Activated CD4-positive, alpha-beta memory T cell treated with anti-CD3 and anti-CD28 coated beads for 36 hours (primary cell): ENCODE measurements around the gene LUC7L3. TPM values are rescaled to one million over a fixed set of nuclear protein-coding genes. Genes with fewer than 3 reads are reported as not detected.
"Not testable (repeated sequence)": the region's sequence is repeated elsewhere in the genome, so short reads cannot be mapped to it uniquely, and the experiment has no call there.

ENCODE experiments used
- CTCF ChIA-PET: fragments of 350-600 bp; sonication (Branson Sonifier 250); formaldehyde crosslinking; loops from one replicate; lab custom pipeline; 2021; ENCODE audit warnings: antibody characterized with exemption, inconsistent platforms; lab: Charles Lee
- POLR2A ChIA-PET: fragments of 350-600 bp; sonication (Branson Sonifier 250); formaldehyde crosslinking; loops from one replicate; lab custom pipeline; 2021; ENCODE audit warnings: antibody characterized with exemption; lab: Charles Lee
- DNase-seq: peaks from one replicate; pipeline ENCODE4 v3.0.0-alpha.2; 2020
- H3K27ac Mint-ChIP-seq: one replicate; pipeline ENCODE4 v1.8.0; 2021; ENCODE audit warnings: mixed read lengths
- H3K27me3 Mint-ChIP-seq: one replicate; pipeline ENCODE4 v1.8.0; 2021; ENCODE audit warnings: mixed read lengths
- H3K36me3 Mint-ChIP-seq: one replicate; pipeline ENCODE4 v1.8.0; 2021; ENCODE audit warnings: mixed read lengths
- H3K4me1 Mint-ChIP-seq: one replicate; pipeline ENCODE4 v1.8.0; 2021; ENCODE audit warnings: low read depth, mixed read lengths
- H3K4me3 Mint-ChIP-seq: one replicate; pipeline ENCODE4 v1.8.0; 2021; ENCODE audit warnings: mild to moderate bottlenecking, mixed read lengths
- H3K9me3 Mint-ChIP-seq: one replicate; pipeline ENCODE4 v1.8.0; 2021; ENCODE audit warnings: mixed read lengths
- intact Hi-C: fragments of 100-400 bp; cut with micrococcal nuclease; formaldehyde crosslinking; loops from one replicate; pipeline ENCODE4 v1.15.1; 2023
- total RNA-seq, 2 experiments: library from RNA; stranded (reverse); gene quantifications; one replicate each; pipeline ENCODE4 v1.2.3, GENCODE V29; 2021

The LUC7L3 gene
- 100 to 1,000 TPM; 120 to 137 TPM for total RNA-seq

DNA sequence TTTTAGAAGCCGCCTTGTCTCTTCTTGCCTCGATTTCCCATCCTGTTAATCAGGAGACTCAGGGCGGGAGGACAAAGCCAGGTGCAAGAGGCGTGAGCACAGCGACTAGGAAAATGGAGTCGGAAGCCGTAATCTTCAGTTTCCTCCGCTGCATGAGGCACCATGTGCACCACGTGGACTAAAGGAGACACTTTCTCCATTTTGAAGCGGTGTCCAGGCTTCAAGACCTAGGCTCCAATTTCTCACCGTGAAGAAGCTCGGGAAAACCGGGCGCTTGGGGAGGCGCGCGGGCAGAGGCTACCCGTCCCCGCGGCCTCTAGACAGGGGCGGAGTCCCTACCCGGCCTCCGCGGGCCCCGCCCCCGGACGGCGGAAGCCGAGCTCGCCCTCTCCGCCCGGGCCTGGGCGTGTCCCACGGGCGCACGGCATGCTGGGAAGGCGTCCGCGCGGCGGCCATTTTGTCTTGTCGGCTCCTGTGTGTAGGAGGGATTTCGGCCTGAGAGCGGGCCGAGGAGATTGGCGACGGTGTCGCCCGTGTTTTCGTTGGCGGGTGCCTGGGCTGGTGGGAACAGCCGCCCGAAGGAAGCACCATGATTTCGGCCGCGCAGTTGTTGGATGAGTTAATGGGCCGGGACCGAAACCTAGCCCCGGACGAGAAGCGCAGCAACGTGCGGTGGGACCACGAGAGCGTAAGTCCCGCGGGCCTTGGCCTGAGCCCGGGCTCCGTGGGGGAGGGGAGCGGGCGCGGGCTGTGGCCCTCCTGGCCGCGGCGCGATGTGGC is at the start of gene LUC7L3:
Gene LUC7L3, plus strand, starts transcription at position 460 of the 780 bp plus-strand sequence. Its CDS starts 130 bp downstream, at position 590.
- peak within 1 kb of the TSS; percentile 98 for H3K27ac Mint-ChIP-seq
- H3K4me1 Mint-ChIP-seq = peaks cover 26% of the 10 kb centered on the region
- peaks cover 14% of the 10 kb centered on the region for H3K36me3 Mint-ChIP-seq
- intact Hi-C loops = loop anchor here (1.0 to 5.0 kb wide), 2 partner anchors 11 to 1042 kb away; partner anchors contain the start of gene SPOP
- ChIA-PET POLR2A (interaction anchor here (0.6 to 1.7 kb wide), 7 partner anchors 9 to 401 kb away, joined by 3 to 14 read pairs (median 5); partner anchors contain the start of genes ANKRD40, LRRC59, SPAG9 and TOB1), CTCF (interaction anchor here (0.7 to 1.0 kb wide), 3 partner anchors 11 to 321 kb away, joined by 3 to 8 read pairs (median 3); partner anchors contain the start of gene ANKRD40)
- H3K4me3 Mint-ChIP-seq = peak within 1 kb of the TSS; percentile 97
- no peaks in the 10 kb centered on the region for H3K9me3 Mint-ChIP-seq
- DNase-seq = peak; percentile 96
- no peaks in the 10 kb centered on the region for H3K27me3 Mint-ChIP-seq

DNA sequence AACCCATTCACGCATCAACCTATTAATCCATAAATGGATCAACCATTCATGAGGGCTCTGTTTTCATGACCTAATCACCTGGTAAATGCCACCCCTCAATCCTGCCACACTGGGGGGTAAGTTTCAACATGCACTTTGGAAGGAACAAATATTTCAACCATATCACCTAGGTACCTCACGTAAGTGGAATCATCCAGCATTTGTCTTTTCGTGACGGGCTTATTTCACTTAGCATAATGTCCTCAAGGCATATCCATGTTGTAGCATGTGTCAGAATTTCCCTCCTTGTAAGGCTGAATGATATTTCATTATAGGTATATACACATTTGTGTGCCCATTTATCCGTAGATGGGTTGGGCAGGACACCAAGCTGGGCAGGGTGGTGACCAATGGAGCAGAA is 47.3 kb upstream of the LUC7L3 start:
- Mint-ChIP-seq H3K27ac (no peak overlapping the region), H3K4me1 (no peaks in the 10 kb centered on the region), H3K9me3 (no peaks in the 10 kb centered on the region), H3K27me3 (no peaks in the 10 kb centered on the region), H3K36me3 (no peaks in the 10 kb centered on the region), H3K4me3 (no peak overlapping the region)
- intact Hi-C loops = no loop called here
- POLR2A ChIA-PET = no interaction called here
- DNase-seq = no peak
- CTCF ChIA-PET = interaction anchor here (0.5 kb wide), 1 partner anchor 140 kb away, joined by 3 read pairs; no protein-coding TSS in a partner anchor

DNA sequence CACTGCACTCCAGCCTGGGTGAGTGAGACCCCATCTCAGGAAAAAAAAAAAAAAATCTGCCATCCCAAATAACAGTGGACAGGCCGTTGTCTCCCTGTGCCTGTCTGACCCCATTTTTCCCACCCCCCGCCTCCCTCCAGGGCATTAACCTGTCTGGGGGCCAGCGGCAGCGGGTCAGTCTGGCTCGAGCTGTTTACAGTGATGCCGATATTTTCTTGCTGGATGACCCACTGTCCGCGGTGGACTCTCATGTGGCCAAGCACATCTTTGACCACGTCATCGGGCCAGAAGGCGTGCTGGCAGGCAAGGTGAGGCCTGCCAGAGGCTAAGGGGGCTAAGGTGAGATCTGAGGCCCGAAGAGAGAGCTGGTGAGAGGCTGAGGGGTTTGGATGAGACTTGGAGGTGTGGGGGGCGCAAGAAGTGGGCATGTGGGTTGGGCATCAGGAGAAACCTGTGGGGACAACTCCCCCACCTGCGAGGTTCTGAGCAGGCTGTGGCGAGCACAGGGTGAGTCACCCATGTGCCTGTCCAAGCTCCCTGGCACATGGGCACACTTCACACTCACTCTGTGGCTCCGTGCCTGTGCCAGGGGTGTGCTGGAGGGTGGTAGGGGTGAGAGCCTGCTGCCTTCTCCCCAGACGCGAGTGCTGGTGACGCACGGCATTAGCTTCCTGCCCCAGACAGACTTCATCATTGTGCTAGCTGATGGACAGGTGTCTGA is 46.4 kb upstream of the LUC7L3 start:
- no peak overlapping the region for H3K27ac Mint-ChIP-seq
- H3K27me3 Mint-ChIP-seq = no peaks in the 10 kb centered on the region
- H3K4me3 Mint-ChIP-seq = no peak overlapping the region
- no peak for DNase-seq
- intact Hi-C loops = no loop called here
- no peaks in the 10 kb centered on the region for H3K36me3 Mint-ChIP-seq
- POLR2A ChIA-PET = no interaction called here
- CTCF ChIA-PET = no interaction called here
- H3K4me1 Mint-ChIP-seq = no peaks in the 10 kb centered on the region
- no peaks in the 10 kb centered on the region for H3K9me3 Mint-ChIP-seq

DNA sequence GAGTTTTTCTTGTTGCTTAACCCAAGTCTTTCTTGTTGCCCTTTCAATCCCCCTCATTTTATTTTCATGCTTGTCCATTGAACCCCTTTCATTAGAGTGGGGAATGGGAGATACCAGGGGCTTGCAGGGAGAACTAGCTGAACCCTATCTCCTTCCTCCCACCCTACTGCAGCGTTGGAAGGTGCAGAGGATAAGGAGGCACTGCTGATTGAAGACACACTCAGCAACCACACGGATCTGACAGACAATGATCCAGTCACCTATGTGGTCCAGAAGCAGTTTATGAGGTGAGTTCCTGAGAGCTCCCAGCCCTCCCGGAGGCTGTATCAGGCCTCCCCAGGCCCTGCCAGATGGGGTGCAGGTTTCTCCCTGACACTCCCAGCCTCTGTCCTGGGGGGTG is 44.2 kb upstream of the LUC7L3 start:
- Mint-ChIP-seq H3K9me3 (no peaks in the 10 kb centered on the region), H3K4me3 (no peak overlapping the region), H3K36me3 (no peaks in the 10 kb centered on the region), H3K4me1 (no peaks in the 10 kb centered on the region), H3K27ac (no peak overlapping the region), H3K27me3 (peaks cover 3% of the 10 kb centered on the region)
- intact Hi-C loops = no loop called here
- CTCF ChIA-PET = no interaction called here
- POLR2A ChIA-PET = no interaction called here
- DNase-seq = no peak

DNA sequence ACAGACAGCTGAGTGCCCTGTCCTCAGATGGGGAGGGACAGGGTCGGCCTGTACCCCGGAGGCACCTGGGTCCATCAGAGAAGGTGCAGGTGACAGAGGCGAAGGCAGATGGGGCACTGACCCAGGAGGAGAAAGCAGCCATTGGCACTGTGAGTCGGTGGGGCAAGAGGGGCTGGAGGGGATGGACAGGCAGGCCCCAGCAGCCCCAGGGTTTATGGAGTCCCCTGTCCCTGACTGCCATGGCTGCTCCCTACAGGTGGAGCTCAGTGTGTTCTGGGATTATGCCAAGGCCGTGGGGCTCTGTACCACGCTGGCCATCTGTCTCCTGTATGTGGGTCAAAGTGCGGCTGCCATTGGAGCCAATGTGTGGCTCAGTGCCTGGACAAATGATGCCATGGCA is 43.8 kb upstream of the LUC7L3 start:
- Mint-ChIP-seq H3K27me3 (peaks cover 3% of the 10 kb centered on the region), H3K27ac (no peak overlapping the region), H3K9me3 (no peaks in the 10 kb centered on the region), H3K36me3 (no peaks in the 10 kb centered on the region), H3K4me3 (no peak overlapping the region), H3K4me1 (no peaks in the 10 kb centered on the region)
- intact Hi-C loops = no loop called here
- ChIA-PET POLR2A (no interaction called here), CTCF (no interaction called here)
- DNase-seq = no peak

- H3K4me1 Mint-ChIP-seq = peaks cover 3% of the 10 kb centered on the region
- POLR2A ChIA-PET = no interaction called here
- H3K27me3 Mint-ChIP-seq = peaks cover 6% of the 10 kb centered on the region
- H3K9me3 Mint-ChIP-seq = no peaks in the 10 kb centered on the region
- no peak for DNase-seq
- H3K27ac Mint-ChIP-seq = no peak overlapping the region
- intact Hi-C loops = no loop called here
- no peak overlapping the region for H3K4me3 Mint-ChIP-seq
- no peaks in the 10 kb centered on the region for H3K36me3 Mint-ChIP-seq
- CTCF ChIA-PET = no interaction called here
Observed at GRCh38 chr17:50676065-50676975, 43.1 kb upstream of the LUC7L3 start.

GRCh38 chr17:50677851-50678375 is 41.5 kb upstream of the LUC7L3 start:
- Mint-ChIP-seq H3K36me3 (no peaks in the 10 kb centered on the region), H3K4me1 (peaks cover 7% of the 10 kb centered on the region), H3K27me3 (peaks cover 9% of the 10 kb centered on the region), H3K4me3 (no peak overlapping the region), H3K27ac (no peak overlapping the region), H3K9me3 (no peaks in the 10 kb centered on the region)
- CTCF ChIA-PET = no interaction called here
- DNase-seq = no peak
- intact Hi-C loops = no loop called here
- POLR2A ChIA-PET = no interaction called here

DNA sequence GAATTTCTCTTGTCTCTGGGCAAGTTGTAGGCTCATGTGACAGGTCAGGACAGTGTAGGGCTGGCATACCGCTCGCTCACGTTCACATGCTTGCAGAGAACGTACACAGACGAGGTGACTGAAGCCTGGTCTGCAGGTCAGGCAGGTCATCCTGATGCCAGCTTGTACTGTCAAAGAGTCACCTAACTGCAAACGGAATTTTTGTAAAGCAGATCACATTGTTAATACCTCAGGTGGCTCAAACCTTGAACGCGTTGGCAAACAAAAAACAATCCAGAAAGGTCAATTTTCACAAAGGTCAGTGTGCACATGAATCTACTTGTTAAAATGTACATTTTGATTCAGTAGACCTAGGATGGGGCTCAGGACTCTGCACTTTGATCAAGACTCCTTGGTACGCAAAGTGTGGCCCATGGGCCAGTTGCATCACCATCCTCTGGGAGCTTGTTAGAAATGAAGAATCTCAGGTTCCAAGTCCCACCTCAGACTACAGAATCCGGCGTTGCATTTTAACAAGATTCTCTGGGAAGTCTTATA is 40.3 kb upstream of the LUC7L3 start:
- H3K4me1 Mint-ChIP-seq = peaks cover 7% of the 10 kb centered on the region
- H3K36me3 Mint-ChIP-seq = no peaks in the 10 kb centered on the region
- ChIA-PET POLR2A (no interaction called here), CTCF (interaction anchor here (1.0 to 1.7 kb wide), 2 partner anchors 48 to 53 kb away, joined by 3 to 7 read pairs; no protein-coding TSS in a partner anchor)
- intact Hi-C loops = no loop called here
- DNase-seq = no peak
- no peak overlapping the region for H3K4me3 Mint-ChIP-seq
- no peak overlapping the region for H3K27ac Mint-ChIP-seq
- peaks cover 9% of the 10 kb centered on the region for H3K27me3 Mint-ChIP-seq
- no peaks in the 10 kb centered on the region for H3K9me3 Mint-ChIP-seq

DNA sequence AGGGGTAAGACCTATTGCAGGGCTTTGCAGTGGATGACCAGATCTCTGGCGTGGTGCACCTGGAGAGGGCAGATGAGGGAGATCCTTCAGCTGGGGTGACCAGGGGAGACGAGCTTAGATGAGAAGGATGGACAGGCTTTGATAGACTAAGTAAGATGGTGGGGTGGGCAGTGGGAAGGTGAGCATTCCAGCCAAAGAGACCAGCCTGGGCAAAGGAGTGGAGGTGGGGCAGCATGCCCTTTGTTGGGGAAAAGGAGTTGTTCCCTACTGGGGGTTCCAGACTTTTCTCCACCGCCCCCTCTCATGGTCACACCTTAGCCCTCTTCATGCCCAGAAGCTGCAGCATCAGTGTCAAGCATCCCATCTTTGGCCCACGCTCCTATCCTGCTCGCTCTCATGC is 39.3 kb upstream of the LUC7L3 start:
- Mint-ChIP-seq H3K9me3 (no peaks in the 10 kb centered on the region), H3K4me3 (no peak overlapping the region), H3K36me3 (no peaks in the 10 kb centered on the region), H3K27ac (no peak overlapping the region), H3K4me1 (peaks cover 7% of the 10 kb centered on the region), H3K27me3 (peaks cover 9% of the 10 kb centered on the region)
- DNase-seq = no peak
- ChIA-PET CTCF (interaction anchor here (1.7 kb wide), 1 partner anchor 49 kb away, joined by 7 read pairs; no protein-coding TSS in a partner anchor), POLR2A (no interaction called here)
- intact Hi-C loops = no loop called here

GRCh38 chr17:50680543-50681262 is 38.7 kb upstream of the LUC7L3 start:
- DNase-seq, H3K9me3 Mint-ChIP-seq, H3K4me1 Mint-ChIP-seq, intact Hi-C loops, H3K36me3 Mint-ChIP-seq, H3K4me3 Mint-ChIP-seq, H3K27me3 Mint-ChIP-seq, H3K27ac Mint-ChIP-seq: not testable (repeated sequence)
- ChIA-PET CTCF (interaction anchor here (1.3 to 1.7 kb wide), 2 partner anchors 14 to 50 kb away, joined by 4 to 7 read pairs; no protein-coding TSS in a partner anchor), POLR2A (interaction anchor here (0.6 kb wide), 1 partner anchor 269 kb away, joined by 3 read pairs; no protein-coding TSS in a partner anchor)
